Stimulated activated CD4-positive, alpha-beta T cell treated with anti-CD3 and anti-CD28 coated beads, Interleukin-1b, Interleukin-23, amount 100 ng/mL, for 1 hour (primary cell): ENCODE measurements around the gene ADAMTS18.

Experiments
- DNase-seq, 2 donors: peaks; one replicate each; pipeline ENCODE4 v3.0.0-alpha.2; 2020; ENCODE audit warnings: low read depth in 2 of 2

ADAMTS18 gene

DNA sequence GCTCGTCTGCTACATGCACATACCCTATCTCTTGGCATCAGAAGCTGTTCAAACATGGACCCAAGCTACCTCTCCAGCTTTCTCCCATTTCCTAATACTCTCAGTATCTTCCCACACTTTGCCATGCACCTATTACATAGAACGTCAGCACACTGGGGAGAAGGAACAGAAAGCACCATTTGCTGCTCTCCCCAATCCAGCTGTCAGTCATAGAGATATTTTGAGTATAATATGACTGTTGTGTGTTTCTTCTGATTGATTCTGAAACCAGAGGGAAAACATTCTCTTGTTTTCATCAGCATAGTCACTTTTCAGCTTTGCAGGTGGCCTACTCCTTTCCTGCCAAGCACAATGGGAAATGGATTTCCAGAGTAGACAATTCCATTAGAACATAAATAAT is 107.1 kb downstream of the ADAMTS18 start:
- no peak for DNase-seq

DNA sequence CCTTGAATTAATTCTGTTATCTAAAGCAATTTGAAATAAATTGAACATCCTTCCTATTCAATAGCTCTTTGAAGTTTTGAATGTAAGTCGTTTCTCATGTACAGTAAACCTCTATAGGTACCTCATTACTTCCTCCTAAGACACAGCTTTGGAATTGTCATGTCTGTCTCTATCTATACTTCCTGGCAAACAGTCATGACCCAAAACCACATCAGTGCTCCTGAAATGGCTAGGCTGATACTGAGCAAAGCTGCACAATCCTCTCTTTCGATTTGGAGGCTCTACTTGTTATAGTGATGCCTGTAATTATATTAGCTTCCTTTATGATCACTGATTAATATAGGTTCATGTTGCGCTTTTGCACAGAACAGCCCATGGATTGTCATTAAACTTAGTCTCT is 110.1 kb downstream of the ADAMTS18 start:
- DNase-seq = no peak

DNA sequence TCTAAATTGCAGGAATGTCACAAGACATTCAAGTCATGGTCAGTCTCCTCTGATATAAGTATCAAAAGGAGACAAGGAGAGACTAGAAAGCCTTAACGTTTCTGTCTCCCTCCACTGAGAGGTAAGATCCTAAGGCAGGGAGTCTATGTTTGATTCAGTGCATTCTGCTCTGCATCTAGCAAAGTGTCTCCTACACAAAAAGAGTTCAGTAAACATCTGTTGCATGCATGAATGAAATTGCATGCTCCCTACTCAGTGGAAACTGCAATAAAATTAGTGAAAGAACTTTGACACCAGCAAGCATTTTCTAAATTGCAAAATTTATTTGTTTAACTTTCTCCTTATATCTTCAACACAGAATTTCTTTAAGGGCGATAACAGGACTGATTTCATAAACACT is 111.1 kb downstream of the ADAMTS18 start:
- no peak for DNase-seq

DNA sequence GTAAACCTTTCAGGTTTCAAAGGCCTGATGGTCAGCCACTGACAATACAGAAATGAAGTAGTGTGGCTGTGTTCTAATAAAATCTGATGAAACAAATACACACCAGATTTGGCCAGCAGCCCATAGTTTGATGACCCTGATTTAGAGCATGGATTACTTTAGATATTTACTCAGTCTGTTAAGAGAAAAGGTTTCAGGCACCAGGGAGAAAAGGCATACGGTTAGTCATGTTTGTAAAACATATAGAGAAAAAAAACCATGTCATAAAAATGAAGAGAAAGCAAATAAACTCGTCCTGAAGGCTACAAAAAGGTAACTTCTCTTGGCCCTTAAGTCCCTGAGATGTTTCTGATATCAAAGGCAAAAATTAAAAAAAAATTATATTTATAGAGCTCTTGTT is 112.1 kb downstream of the ADAMTS18 start:
- no peak for DNase-seq

DNA sequence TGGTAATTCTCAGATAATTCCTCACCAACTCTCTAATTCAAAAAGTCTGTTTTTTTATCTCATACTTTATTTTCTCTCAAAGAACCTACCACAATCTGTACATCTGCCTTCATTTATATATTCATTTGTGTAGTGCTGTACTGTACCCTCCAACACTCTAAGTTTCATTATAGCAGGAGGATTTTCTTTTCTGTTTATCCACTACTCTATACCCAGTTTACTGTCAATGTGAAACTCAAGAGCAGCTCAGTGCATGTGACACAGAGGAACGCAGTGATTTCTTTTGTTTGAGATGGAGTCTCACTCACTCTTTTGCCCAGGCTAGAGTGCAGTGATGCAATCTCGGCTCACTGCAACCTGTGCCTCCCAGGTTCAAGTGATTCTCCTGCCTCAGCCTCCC is 117.8 kb downstream of the ADAMTS18 start:
- DNase-seq = no peak

DNA sequence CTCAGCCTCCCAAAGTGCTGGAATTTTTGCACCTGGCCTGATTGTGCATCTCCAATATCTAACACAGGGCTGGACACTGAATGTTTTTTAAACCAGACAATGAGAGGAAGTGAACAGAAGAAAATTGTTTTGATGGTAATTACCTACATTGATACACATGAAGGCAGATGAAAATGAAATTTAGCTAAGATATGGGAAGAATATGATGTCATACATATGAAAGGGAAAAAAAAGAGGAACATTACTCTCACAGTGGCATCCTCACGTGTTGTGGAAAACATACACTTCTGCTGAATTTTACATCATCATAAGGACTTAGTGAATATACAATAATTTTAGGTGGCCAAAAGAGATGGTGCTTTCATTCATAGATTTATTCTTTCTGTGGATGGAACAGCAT is 124.0 kb downstream of the ADAMTS18 start:
- DNase-seq = no peak

DNA sequence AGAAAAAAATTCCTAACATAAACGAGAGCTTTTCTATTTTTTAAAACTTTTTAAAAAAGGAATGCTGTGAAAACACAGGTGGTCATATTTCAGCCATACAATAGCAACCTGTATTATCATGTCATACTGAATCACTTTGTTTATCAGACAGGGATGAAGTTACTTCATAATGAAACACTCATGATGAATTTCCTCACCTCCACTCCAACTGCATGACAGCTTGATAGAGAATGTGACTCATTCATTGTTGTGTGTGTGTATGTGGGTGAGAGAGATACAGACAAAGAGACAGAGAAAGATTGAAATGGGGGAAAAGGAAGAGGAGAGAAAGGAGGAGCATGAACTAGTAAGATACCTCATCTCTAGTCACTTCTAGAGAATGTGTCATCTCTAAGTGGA is 126.7 kb downstream of the ADAMTS18 start:
- DNase-seq = no peak

DNA sequence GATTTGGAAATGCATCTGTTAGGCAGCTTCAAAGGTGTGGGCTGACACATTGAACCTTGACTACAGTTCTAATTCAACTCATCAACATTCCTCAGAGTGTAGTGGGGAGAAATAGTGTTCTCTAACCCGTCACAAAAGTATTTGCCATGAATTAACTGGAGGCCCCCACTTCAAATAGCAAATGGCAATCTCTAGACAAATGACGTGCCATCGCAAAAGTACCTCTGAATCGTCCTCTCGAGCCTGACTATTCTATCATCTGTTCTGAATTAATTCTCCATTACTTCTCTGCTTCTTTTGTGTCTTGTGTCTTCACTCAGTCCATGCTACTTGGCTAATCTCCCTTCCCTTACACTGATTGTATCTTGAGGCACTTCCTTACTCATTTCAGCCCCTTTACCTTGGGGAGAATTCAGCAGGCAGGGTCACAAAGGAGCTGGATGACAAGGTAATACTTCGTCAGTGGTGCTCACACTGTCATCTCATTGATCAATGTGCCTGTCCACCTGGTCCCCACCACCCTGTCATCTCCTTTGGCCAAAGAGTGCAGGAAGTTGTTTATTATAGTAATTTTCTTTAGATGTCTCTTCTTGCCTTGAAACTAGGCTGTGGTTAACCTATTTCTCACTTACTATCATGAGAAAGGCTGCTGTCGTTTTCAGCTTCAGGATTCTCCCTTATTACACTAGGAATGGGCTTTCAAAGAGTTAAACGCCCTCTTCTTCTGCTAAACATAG is 127.2 kb downstream of the ADAMTS18 start:
- no peak for DNase-seq

DNA sequence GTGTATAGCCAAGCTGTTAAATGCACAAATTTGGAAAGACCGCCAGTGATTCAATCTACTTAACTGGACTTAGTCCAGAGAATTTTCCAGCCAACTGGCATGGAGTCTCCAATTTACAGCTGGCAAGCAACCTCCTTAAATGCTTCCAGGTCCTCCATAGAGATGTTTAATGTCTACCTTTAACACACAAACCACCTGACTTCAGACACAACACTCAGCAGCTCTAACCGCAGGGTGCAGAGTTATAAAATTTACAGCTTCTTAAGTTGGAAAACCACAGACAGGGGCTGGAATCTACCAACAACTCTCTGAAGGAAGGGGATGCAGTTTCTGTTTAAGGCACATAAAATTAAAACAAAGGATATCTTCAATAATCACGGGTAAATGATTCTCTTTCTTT is 128.8 kb downstream of the ADAMTS18 start:
- no peak for DNase-seq

DNA sequence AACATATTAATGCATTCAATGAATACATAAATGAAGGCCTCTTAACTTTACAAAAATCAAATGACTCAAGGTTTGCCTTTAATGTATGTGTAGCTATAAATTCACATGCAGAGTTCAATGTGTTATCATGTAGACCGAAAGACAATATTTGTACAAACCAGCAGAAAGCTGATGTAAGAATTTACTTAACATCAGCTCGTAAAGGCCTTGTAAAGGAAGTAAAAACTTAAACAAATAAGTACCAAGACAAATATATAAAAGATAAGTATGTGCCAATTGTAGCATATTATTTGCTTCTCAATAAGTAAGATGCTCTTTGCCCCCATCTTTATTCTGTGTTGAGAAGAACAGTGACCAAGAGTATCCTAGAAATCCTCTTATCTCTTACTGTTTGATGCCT is 130.0 kb downstream of the ADAMTS18 start:
- no peak for DNase-seq

DNA sequence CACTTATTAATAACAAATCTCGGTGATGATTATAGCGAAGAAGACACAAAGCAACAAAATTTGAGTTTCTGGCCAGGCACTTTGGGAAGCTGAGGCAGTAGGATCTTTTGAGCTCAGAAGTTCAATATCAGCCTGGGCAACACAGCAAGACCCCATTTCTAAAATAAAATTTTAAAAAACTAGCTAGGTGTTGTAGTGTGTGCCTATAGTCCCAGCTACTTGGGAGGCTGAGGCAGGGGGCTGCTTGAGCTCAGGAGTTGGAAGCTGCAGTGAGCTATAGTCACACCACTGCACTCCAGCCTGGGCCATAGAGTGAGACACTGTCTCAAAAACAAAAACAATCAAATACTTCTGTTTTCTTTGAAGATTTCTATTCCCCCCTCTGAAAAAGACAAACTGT is 130.7 kb downstream of the ADAMTS18 start:
- no peak for DNase-seq

DNA sequence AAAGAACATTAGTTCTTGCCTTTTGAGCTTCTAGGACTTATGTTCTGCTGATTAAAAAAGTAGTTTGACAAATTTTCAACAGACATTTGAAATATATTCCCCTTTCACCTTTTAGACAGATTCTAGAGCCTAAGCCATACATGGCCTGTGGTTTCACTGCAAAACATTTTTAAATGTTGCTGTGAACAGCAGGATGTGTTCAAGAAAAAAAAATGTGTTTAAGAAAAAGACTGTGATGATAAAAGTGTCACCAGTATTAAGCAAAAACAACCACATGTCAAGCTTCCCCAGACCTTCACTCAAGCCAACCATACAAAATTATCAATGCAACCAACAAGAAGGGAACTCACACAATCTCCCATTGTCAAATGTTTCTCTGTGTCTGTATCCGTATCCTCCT is 132.2 kb downstream of the ADAMTS18 start:
- DNase-seq = no peak

DNA sequence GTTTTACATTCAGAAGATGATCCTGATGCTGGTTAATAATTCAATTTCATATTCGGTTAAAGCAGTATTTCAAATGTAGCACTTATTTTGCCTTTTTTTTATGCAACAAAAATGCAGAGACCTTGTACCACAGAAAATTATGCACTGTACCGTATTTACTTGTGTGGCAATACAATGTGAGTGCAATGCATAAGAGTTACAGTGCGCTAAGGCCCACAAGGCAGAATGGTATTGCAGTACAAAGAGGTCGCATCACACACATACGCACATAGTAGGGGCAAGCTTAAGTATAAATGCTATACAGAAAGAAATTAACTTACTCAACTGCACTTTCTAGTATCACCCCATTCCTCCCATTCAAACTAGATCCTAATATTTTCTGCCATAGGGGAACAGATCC is 132.6 kb downstream of the ADAMTS18 start:
- no peak for DNase-seq

DNA sequence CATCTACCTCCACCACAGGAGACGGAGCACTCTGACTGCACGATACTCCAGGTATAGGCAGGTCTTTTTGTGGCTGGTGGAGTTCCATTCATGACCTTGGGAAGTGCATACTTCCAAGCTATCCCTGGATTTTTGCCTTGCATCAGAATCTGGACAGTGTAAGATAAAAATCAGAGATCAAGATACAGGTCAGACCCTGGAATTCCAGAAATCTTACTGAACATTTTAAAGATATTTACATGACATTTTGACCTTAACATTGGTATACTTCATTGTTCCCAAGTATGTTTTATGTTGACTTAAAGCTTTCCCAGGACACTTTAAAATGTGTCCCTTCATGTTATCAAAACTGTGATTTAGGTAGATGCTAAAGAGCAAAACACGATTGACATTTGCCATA is 134.6 kb downstream of the ADAMTS18 start:
- DNase-seq = no peak

DNA sequence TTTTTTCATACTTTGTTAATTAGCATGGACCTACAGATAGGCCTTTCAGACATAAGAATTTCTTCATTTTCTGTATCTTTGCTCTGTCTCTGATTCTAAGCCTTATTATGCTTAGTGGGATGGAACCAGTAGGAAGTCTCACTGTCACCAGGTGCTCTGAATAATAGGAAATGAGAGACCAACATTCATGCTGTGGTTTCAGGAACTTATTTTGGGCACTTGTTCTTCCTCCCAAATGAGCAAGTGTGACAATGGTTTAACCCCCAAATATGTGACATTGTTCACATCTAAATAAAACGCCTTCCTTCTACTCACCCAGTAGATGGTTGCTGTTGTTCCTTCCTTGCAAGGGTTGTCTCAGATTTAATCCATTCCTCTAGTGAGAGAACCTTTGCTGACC is 135.4 kb downstream of the ADAMTS18 start:
- no peak for DNase-seq

DNA sequence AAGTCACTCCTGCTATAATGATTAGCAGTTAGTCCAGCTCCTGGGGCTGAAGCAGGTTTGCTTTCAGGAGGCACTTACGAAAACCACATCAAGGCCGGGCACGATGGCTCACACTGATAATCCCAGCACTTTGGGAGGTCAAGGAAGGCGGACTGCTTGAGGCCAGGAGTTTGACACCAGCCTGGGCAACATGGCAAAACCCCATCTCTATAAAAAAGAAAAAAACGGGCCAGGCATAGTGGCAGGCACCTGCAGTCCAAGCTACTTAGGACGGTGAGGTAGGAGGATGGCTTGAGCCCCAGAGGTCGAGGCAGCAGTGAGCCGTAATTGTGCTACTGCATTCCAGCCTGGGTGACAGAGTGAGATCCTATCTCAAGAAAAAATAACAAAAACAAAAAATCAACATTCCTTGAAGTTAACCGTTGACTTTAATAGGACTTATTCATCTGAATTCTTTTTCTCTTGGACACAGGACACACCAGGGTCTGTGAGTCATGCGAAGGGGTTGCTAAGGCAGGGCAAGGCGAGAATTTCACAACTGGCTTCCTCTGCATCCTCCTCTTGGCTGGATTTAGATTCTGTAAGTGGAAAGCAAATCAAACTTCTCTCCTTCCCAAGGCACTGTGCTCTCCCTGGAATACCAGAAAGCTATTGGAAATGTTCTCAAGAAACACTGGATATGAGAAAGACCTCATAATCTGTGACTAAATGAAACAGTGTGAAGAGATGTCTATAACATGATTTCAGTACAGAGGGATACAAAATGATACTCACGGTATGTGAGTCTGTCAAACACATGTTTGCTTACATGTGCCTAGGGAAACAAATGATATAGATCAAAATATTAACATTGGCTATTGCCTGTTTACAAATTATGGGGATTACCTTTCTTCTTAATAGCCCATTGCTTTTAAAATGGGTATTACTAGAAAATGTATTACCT is 136.1 kb downstream of the ADAMTS18 start:
- no peak for DNase-seq

DNA sequence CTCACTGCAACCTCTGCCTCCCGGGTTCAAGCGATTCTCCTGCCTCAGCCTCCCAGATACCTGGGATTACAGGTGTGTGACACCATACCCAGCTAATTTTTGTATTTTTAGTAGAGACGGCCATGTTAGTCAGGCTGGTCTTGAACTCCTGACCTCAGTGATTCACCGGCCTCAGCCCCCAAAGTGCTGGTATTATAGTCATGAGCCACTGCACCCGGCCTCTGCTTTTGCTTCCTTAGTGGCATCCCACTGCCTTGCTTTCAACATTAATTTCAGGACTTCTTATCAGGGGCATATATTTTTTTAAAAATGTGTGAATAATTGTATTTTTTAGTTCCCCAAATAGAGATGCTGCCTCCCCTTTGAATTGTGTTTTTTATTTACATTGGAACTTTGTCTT is 136.8 kb downstream of the ADAMTS18 start:
- no peak for DNase-seq

DNA sequence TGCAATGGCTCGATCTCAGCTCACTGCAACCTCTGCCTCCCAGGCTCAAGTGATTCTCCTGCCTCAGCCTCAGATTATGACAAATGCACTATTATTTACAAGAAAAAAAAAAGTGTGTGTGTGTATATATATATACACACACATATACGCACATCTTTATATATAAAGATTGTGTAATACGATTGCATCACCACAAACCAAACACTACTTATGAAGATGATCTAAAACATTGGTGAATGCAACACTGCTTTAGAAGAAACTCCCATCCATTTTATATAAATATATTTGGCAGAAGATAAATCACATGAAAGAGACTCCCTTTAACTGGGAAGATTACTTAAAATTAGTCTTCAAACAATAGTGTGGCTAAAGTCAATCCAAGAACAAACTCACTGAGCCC is 138.9 kb downstream of the ADAMTS18 start:
- DNase-seq = no peak

DNA sequence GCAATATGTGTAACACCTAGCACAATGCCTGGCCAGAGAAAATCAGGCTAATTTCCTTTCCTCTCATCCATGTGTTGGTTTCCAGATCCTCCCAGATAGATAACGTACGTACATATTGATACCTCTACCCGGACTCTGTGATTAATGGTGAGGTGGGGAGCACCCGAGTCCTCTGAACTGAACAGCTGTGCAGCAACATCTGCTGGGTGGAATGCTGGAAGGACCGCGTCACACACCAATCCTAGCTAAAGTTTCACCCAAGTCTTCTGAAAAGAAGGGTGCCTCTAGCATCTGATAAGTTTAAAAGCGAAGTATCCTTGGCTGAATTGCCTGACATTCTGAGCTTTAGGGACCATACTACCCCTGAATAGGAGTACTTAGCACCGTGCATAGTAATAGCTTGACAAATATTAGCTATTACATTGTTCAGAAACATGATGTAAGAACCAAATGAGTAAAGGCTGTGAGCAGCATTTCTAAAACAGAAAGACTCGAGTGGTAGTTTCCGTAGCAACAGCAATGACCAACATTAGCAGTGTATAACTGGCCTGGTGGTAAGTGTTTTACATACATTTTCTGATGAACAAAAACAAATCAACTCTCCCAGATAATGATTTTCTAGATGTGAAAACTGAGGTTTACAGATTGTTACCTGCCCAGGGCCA is 144.3 kb downstream of the ADAMTS18 start:
- no peak for DNase-seq

DNA sequence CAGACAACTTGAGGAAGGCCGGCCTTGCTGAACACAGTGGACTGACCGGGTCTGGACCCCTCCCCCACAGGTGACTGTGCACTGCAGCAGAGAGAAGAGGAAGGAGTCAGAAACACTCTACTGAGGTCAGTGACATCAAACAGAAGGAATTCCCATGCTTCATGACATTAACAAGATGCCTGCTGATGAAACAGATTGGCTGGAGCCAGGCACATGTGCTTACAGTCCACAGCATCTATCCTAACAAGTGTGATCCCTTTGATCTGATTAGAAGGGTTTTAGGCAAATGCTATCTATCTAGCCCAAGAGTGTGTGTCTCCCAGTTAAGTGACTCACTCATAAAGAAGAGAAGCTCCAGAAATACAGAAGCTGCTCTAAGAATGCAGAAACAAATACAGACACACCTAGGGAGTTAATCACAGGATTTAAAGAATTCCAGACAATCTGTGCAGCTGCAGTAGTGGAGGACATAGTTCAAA is 145.5 kb downstream of the ADAMTS18 start:
- no peak for DNase-seq

DNA sequence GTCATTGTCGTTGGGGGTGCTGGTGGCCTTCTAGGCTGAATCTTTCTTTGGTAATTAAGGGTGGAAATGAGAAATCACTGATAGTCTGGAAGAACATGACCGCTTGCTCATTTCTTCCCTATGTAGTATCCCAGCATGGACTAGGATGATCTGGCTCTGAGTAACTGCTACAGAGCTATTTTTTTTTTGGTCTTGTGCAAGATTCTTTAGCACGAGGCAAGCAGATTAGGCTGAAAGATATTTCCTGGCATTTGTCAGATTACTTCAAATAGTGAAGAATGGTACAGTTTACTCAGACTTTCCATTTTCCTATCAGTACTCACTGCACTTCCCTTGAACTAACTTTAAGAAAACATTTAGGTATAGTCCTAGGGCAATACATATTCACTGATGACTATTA is 146.6 kb downstream of the ADAMTS18 start:
- no peak for DNase-seq

DNA sequence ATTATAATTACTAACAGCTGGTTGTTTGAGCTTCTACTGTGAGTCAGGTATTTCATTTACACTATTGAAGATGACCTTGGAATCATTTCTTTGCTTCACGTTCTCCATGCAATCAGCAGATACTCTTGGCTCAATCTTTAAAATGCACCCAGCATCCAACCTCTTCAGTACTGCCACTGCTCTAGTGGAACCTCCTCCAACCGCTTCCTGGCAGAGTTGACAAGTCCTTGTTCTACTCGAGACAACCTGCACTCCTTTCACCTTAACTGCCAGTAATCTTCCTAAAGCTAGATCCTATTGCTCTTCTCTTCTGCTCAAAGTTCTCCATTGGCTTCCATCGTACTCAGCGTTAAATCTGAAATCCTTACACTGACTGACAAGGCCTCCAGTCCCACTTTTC is 149.2 kb downstream of the ADAMTS18 start:
- DNase-seq = no peak

DNA sequence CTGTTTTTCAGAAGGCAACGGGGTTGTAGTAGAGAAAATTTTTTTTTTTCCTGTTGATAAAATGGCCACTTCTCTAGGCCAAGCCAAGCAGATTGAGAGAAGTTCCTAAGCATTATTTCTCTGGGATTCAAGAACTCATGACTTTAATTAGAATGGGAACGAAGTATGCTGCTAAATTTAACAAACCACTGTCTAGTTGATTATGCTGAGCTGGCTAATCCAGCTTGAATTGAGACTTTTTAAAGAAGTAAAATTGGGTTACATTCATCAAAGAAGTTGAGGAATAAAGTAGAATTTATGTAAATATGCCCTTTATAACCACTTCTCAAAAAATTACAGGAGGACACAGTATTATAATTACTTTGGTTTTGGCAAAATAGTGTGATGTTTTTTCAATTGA is 152.5 kb downstream of the ADAMTS18 start:
- no peak for DNase-seq
